HG02943 (cell line): ENCODE results near the gene ADPRH.
"Not testable (repeated sequence)": the region's sequence is repeated elsewhere in the genome, so short reads cannot be mapped to it uniquely, and the experiment has no call there.

Experiments used
- ATAC-seq: cut with Tn5 transposase; IDR thresholded peaks from one replicate; pipeline ENCODE4 v1.9.1; 2021; ENCODE audit warnings: mild to moderate bottlenecking, low read depth, moderate library complexity; ENCODE audit not compliant: unreplicated experiment

The ADPRH gene

DNA sequence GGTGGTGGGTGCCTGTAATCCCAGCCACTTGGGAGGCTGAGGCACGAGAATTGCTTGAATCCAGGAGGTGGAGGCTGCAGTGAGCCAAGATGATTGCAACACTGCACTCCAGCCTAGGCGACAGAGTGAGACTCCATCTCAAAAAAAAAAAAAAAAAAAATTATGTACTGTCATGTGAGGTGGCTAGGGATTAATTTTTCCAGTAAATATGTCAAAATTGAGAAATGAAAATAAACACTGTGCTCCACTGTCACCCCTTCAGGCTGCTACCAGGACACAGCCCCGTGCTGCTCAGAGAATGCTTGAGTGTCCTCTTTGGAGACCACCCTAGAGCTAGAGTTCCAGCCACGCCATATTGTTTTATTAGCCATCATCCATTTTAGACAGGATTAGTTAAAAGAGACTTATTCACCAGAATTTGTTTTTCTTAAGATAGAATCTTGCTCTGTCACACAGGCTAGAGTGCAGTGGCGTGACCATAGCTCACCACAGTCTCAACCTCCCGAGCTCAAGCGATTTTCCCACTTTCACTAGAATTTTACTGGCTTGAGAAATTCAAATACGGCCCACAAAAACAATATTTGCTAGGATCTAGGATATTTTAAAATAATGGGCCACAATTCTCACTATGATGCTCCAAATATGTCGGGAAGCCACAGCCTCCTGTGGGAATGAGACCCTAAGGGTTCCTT is 20.5 kb upstream of the ADPRH start:
- no peak for ATAC-seq

DNA sequence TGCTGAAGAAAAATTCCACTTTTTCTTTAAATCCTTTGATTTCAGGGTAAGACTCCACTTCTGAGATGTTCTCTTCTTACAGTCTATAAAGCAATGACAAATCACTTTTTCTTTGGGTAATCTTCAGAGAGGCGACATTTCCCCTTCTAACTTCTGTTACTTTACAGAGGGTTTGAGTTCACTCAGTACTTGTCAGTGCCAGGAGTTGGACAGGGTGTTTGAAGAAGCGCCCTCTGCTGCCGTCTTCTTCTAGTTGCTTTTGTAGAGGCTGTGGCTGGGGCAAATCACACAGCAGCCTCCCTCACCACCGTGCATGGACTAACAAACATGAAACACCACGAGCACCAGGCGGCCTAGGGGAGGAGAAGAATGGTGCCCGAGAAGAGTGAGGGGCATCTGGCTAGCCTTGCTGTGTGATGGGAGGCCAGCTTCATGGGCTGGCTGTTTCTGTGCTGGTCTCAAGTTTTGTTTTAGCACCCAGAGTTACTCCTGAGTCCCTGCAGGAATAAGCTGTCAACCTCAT is 19.8 kb upstream of the ADPRH start, which contains the start of gene CD80:
Gene CD80, minus strand, starts transcription at position 174 of the 523 bp plus-strand sequence. CDS start 1,886 bp downstream, outside the sequence.
- peak; percentile 61 for ATAC-seq

DNA sequence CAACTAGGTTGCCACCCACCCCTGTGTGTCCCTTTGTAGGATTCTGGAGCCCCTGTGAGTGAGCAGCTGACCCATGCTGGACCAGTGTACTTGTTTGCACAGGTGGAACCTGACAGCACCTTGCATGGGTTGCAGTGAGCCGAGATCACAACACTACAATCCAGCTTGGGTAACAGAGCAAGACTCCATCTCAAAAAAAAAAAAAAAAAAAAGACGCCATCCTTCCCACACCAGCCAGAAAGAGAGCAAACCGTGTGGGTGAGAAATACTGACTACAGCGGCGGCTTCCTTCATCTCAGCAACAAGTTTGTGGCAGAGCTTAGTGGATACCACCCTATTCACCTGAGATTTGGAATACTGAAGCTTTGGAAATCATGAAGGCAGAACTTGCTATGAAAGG is 19.1 kb upstream of the ADPRH start:
- ATAC-seq = no peak

DNA sequence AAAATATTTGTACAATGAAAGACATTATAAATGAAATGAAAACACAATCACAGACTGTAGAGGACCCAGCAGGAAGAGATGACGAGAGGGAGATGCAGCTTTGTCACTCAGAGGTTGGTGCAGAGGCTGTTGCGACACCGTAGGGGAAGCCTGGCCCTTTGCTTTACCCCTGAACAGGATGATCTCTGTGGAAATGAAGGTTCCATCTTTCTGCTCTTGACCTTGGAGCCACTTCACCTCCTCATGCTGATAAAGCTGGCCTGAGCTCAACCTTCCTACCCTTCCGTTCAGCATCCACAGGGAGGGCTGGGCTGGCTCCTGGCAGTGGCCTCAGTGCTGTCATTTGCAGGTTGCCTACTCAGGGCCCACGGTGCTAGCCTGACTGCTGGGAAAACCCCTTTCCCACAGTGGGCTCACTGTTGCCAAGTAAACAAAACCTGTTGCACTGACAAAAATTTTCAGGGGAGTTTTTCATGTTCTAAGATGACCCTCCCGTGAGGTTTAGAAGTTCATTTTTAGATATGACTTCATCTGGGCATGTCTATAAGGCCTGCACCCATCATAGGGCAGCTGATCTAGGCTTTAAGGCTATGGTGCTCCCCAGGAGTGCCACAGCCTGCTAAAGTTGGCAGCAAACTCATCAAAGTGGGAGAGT is 16.9 kb upstream of the ADPRH start:
- ATAC-seq = peak; percentile 61

DNA sequence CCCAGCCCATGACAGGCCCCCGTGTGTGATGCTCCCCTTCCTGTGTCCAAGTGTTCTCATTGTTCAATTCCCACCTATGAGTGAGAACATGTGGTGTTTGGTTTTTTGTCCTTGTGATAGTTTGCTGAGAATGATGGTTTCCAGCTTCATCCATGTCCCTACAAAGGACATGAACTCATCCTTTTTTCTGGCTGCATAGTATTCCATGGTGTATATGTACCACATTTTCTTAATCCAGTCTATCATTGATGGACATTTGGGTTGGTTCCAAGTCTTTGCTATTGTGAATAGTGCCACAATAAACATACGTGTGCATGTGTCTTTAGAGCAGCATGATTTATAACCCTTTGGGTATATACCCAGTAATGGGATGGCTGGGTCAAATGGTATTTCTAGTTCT is 16.0 kb upstream of the ADPRH start:
- ATAC-seq = not testable (repeated sequence)

DNA sequence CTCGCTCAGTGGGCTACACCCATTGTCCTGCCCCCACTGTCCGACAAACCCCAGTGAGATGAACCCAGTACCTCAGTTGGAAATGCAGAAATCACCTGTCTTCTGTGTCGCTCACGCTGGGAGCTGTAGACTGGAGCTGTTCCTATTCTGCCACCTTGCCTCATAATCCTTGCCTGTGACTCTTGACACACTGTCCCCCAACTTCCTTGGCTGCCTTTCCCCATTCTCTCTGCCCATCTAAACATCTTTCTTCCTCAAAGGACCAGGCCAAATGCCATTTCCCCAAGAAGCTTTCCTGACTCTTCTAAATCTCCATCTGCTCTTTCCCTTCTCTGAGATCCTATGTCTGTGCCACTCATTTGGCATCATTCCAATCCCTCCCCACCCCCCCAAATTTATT is 10.1 kb upstream of the ADPRH start:
- ATAC-seq = no peak

DNA sequence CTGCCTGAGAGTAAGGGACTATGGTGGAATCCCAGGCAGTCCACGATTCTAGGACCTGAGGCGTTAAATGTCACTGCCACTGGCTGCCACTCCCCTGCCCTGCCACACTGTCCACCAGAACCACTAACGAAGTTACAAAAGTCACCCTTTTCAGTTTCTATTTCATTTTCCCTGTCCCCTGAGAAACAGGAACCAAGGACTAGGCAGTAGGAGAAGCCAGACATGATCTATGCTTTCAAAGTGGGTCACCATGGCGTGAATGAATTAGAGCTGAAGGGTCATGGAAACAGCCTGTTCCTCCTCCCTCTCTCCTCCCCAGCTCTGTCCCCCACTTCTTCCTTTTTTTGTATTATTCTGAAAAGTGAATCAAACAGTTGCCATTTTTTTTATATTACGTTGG is 9.1 kb upstream of the ADPRH start:
- ATAC-seq = peak; percentile 77

DNA sequence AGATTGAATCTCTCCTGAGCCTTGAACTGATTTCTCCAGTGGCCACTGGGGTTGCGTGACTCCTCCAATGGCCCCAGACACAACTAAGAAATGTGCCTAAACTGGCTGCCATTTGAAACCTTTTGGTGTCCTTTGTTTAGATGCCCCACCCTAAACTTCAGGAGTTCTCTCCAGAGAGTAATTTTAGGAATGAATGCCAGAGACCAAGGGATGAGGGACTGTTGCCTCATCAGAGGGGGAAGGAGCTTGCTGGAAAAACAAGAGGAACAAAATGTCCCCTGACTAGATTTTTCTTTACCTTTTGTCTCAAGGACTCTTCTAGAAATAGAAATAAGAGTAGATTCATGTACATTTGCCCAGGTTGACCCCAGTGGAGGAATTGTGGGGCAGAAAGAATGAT is 8.1 kb upstream of the ADPRH start:
- ATAC-seq = no peak

DNA sequence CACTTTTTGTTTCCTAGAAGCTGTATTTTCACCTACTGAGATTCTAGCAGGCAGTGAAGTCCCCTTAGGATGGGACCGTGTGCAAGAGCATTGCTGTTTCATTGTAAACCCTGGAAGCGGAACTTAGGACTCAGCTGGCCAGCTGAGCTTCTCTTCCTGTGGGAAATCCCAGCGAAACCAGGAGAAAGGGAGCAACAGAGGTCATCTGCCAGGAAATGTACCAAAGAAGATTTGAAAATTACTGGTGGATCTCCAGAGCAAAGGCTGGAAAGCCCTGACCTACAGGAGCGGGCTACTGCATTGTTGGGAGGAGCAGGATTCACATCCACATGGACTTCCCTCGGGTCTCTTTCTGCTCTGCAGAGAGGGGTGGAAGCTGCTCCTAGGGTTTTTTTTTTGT is 7.6 kb upstream of the ADPRH start:
- ATAC-seq = no peak

DNA sequence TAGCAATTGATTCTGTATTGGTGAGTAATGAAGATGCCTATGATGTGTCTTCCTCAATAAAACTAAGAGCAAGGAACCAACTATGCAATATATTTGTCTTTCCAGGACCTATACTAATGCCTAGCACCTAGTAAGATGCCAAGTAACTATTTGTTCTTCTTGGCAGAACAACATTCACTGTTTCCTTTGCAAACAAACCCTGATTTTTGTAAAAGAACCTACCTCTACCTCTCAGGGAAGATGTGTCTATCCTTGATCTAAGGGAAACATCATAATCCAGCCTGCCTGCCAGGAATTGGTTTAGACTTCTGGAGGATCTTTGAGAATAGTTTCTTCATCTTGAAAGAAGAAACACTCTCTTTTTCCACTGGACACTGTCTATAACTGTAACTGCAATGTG is 3.8 kb upstream of the ADPRH start:
- ATAC-seq = no peak

DNA sequence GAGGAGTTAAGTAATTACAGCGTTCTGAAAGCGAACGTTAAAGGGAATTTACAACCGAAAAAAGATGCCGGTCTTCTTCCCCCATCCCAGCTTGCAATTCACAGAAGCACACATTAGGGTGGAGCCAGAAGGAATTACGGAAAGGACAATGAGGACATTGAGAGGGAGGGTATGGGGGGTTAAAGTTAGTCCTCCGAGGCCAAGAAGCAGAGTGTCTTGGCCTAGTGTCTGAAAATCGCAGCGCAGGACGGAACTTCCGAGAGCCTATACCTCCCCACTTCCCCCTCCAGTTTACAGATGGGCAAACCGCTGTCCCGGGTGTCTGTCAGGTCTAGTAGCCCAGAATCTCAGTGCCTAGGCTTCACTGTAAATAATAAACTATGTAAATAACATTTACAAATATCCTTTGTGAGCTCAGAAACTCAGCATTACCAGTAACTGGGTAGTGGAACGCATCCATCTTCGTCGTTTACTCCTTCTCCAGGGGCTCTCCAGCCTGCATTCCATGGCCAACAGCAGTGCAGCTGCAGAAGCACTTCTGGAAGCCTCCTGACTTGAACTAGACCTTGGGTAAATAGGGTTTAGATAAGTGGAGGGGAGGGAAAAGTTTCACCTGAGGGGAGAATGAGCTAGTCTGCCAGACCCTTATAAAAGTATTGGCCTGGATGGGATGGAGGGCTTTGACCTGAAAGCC is 922 bp downstream of the ADPRH start:
- peak; percentile 71 for ATAC-seq

DNA sequence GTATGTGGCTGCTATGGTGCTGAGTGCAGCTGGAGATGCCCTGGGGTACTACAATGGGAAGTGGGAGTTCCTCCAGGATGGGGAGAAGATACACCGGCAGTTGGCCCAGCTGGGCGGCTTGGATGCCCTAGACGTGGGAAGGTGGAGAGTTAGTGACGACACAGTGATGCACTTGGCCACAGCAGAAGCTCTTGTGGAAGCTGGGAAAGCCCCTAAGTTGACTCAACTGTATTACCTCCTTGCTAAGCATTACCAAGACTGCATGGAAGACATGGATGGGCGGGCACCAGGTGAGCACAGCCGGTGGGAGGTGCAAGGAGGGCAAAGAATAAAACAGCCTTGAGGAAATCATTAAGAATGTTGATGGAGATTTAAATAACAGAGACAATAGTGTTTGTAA is 2.9 kb downstream of the ADPRH start:
- ATAC-seq = no peak

DNA sequence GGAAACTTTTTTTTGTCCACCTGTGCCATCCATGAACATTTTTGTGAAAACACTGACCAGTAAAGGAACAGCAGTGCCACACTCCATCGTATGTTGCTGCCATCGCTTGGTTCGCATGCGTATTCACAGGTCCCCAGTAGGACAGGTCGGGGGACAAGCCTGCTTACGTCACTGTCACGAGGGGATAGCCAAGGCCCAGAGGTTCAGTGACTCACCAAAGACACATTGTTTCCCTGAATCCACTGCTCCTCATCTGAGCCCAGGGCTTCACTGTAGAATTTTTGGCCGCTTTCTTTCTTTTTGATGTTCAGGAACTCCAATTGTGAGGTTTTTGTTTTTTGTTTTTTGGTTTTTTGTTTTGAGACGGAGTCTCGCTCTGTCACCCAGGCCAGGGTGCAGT is 5.9 kb downstream of the ADPRH start:
- ATAC-seq = no peak

DNA sequence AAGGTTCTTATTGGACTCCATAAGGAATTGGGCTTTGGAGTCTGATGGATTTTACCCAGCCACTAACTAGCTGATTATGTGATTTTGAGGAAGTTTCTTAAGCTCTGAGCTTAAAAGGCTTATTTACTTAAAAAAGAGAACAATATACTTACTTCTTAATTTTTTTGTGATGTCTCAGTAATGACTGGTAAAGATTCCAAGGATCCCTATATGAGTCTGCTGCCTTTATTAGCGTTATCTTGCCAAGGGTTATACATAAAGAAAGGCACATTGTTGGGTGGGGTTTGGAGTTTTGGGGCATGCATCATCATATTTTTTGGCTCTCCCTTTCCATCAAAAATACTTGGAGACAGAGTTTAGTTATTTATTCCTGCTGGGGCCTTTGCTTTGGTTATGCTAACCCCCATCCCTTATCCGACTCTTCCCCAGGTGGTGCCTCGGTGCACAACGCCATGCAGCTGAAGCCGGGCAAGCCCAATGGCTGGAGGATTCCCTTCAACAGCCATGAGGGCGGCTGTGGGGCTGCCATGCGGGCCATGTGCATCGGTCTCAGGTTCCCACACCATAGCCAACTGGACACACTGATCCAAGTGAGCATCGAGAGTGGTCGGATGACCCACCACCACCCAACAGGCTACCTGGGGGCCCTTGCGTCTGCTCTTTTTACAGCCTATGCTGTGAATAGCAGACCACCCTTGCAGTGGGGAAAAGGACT is 6.7 kb downstream of the ADPRH start:
- ATAC-seq = no peak

DNA sequence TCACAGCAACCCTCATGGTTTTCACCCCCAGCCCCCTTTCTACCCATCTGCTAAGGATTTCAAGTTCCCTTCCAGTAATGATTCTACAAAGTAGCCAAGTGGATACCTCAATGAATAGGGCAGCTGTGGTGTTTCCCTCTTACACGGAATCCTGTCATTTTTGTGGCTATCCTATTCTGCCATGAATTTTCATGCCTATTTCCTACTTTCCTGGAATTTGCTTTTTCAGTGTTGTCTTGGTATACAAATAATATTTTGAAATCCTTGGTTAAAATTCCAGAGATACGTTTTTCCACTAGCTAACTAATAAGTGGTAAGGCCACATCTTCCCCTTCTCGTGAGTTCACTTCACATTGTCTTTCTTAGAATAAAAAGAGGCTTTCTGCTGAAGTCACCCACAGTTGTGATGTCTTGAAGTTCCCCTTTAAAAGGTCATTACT is 7.5 kb downstream of the ADPRH start:
- ATAC-seq = no peak

DNA sequence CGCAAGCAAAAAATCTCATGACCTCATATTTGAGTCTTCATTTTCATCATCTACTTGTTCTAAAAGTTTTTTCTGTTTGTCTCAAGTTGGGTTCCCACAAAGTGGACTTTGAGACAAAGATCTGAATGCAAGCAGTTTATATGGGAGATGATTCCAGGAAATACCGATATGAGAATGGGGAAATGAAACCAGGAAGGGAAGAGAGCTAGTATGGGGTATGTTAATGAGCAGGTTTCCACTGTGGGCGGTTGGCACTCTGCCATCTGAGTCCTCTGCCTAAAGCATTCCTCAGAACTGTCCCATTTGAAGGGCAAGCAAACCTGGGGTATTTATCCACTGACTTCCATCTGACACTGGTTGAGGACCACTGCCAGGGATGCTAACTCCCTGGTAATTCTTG is 8.8 kb downstream of the ADPRH start:
- no peak for ATAC-seq

DNA sequence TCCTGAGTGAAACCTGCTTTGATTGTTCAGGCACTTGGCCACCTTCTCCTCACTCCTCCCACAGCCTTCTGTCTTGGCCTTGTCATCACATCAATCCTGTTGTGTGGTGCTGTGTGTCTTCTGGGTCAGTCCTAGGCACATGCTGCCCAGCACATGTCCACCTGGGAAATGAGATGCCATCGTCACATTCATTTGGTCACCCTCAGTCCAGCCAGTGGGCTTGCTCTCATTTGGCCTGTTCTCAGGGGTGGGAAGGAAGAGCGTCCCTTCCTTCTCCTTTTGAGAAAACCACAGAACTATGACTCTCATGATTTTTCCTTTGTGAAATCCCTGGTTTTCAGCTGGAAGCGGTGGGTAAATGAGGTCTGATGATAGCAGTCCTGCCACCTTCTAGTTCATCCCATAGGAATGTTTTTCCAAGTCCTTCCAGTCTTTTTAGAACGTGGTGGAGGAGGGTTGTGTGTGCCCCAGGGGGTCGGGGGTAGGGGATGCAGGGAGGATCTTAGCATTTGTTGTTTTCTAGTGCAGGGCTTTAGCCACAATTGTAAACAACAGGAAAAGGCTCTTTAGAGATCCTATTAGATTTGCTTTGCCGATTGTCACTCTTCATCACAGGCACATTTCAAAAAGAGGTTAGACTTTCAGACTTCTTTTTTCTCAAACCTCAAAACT is 9.9 kb downstream of the ADPRH start:
- ATAC-seq = no peak

DNA sequence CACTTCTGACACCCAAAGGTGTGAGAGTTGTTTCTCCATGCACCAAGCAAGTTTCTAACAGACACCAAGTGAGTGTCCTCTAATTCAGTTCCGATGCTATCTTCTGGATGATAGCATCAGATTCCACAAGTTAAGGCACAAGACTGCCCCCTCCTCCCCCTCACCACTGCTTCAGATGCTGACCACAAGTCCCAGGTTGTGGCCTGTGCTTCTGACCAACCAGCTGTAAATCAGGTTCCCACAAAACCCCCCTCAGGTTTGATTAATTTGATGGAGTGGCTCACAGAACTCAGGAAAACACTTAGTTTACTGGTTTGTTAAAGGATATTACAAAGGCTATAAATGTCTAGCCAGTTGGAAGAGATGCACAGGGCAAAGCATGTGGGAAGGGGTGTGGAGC is 11.4 kb downstream of the ADPRH start:
- no peak for ATAC-seq

DNA sequence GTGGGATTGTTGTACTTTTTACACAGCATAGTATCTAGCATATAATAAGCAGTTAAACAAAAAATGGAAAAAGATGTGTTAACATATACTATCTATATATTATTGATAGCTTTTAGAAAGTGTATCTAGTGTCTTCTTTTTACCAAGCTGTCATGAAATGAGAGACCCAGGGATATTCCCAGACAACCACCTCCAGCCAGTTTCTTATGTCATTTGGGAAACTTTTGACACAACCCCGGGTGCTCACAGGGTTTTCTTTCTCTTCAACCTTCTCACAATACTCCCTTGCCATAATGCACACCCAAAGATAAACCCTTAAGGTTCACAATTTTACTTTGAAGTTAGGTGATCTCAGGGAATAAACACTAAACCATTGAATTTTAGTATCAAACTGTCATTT is 13.6 kb downstream of the ADPRH start:
- ATAC-seq = no peak

DNA sequence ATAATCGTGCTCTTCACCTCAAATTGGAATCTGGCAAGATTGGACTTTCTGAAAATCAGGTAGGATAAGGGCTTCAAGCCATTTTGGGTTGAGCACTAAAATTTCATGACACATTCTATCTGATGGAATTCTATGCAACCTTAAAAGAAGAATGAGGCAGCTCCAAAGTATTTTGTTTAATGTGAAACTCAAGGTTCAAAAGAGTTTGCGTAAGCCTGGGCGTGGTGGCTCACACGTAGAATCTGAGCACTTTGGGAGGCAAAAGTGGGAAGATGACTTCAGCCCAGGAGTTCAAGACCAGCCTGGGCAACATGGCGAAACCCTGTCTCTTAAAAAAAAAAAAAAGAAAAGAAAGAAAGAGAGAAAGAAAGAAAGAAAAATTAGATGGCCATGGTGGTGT is 14.8 kb downstream of the ADPRH start:
- ATAC-seq = no peak
